H1 (cell line): ENCODE results near the gene MBNL1. TPM values are rescaled to one million over a fixed set of nuclear protein-coding genes. Genes with fewer than 3 reads are reported as not detected.

ENCODE experiments used
- CTCF ChIA-PET: fragments of 300-600 bp; sonication (Branson Sonifier 250); formaldehyde crosslinking; loops from one replicate; lab custom pipeline; 2021; ENCODE audit not compliant: partially characterized antibody; lab: Charles Lee
- POLR2A ChIA-PET: fragments of 300-600 bp; sonication (Branson Sonifier 250); formaldehyde crosslinking; loops from one replicate; lab custom pipeline; 2021; ENCODE audit warnings: inconsistent platforms; ENCODE audit not compliant: partially characterized antibody; lab: Charles Lee
- DNase-seq, 2 experiments: peaks; one replicate each; pipeline versions ENCODE4 v3.0.0 to v3.0.0-alpha.2; 2010 to 2022; ENCODE audit warnings: low spot score in 2 of 2, low read depth in 1 of 2, mixed read lengths in 1 of 2
- FAIRE-seq: peaks from 2 replicates; lab custom pipeline; 2011; peaks lifted over from hg19 to GRCh38; lab: Jason Lieb, UNC
- H2AFZ ChIP-seq: 2 replicates; pipeline ENCODE4 v1.8.1; 2012; ENCODE audit warnings: low read length, inconsistent platforms
- H2AK5ac ChIP-seq: 2 replicates; pipeline ENCODE4 v1.6.1; 2013; ENCODE audit warnings: low read depth, low read length
- H2BK120ac ChIP-seq: replicated peaks from 2 replicates; pipeline ENCODE3; 2013; ENCODE audit warnings: low read depth, low read length, inconsistent platforms
- H2BK12ac ChIP-seq: 2 replicates; pipeline ENCODE4 v1.6.1; 2013; ENCODE audit warnings: low read depth, low read length
- H2BK15ac ChIP-seq: 2 replicates; pipeline ENCODE4 v1.6.1; 2013; ENCODE audit warnings: low read length
- H2BK20ac ChIP-seq: 2 replicates; pipeline ENCODE4 v1.6.1; 2013; ENCODE audit warnings: low read length
- H2BK5ac ChIP-seq: 2 replicates; pipeline ENCODE4 v1.6.1; 2013; ENCODE audit warnings: low read depth, low read length
- H3K14ac ChIP-seq: 2 replicates; pipeline ENCODE4 v1.6.1; 2013; ENCODE audit warnings: inconsistent platforms; ENCODE audit not compliant: insufficient read length
- H3K18ac ChIP-seq: 2 replicates; pipeline ENCODE4 v1.6.1; 2013; ENCODE audit warnings: low read length; ENCODE audit errors: extremely low read depth
- H3K23ac ChIP-seq: 2 replicates; pipeline ENCODE4 v1.6.1; 2013; ENCODE audit warnings: inconsistent platforms; ENCODE audit not compliant: insufficient read length
- H3K23me2 ChIP-seq: 2 replicates; pipeline ENCODE4 v1.6.1; 2013; ENCODE audit warnings: low read depth, low read length
- H3K27ac ChIP-seq: 2 replicates; pipeline ENCODE4 v1.6.1; 2011; ENCODE audit warnings: low read depth, low read length, inconsistent platforms
- H3K27me3 ChIP-seq, 4 experiments: replicated peaks in 1 of 4; 1 replicate in 1 of 4; 2 replicates in 3 of 4; pipeline versions ENCODE4 v1.6.1 to v1.8.1; 2011 to 2013; ENCODE audit warnings: low read length in 3 of 4, mild to moderate bottlenecking in 3 of 4, inconsistent platforms in 2 of 4, mixed read lengths in 2 of 4, moderate library complexity in 1 of 4; ENCODE audit not compliant: control insufficient read depth in 3 of 4, insufficient read depth in 3 of 4; ENCODE audit errors: extremely low read depth in 1 of 4
- H3K36me3 ChIP-seq, 4 experiments: 2 replicates each; pipeline versions ENCODE4 v1.6.1 to v1.8.1; 2011 to 2013; ENCODE audit warnings: mild to moderate bottlenecking in 4 of 4, low read length in 3 of 4, moderate library complexity in 2 of 4, control low read depth in 1 of 4, inconsistent platforms in 1 of 4; ENCODE audit not compliant: insufficient read depth in 4 of 4, control insufficient read depth in 2 of 4
- H3K4ac ChIP-seq: replicated peaks from 2 replicates; pipeline ENCODE3; 2013; ENCODE audit warnings: low read length, low read depth, mixed read lengths, inconsistent platforms; ENCODE audit not compliant: insufficient read length
- H3K4me1 ChIP-seq, 4 experiments: replicated peaks in 1 of 4; 1 replicate in 1 of 4; 2 replicates in 3 of 4; pipeline versions ENCODE4 v1.6.1 to v1.8.1; 2011 to 2013; ENCODE audit warnings: low read length in 3 of 4, inconsistent platforms in 2 of 4, mixed read lengths in 1 of 4; ENCODE audit not compliant: insufficient read depth in 4 of 4, control insufficient read depth in 3 of 4
- H3K4me2 ChIP-seq, 2 experiments: 2 replicates each; pipeline versions ENCODE4 v1.6.1 to v1.8.1; 2011 to 2013; ENCODE audit warnings: low read depth in 2 of 2, low read length in 2 of 2, control low read depth in 1 of 2, inconsistent platforms in 1 of 2, mild to moderate bottlenecking in 1 of 2; ENCODE audit not compliant: insufficient read depth in 1 of 2
- H3K4me3 ChIP-seq, 4 experiments: fragments of 200-600, 300-600 bp in 1 of 4; sonication (generic), shearing (Covaris generic), sonication (Bioruptor Twin) in 1 of 4; 2 replicates each; pipeline versions ENCODE4 v1.5.1 to v1.8.1; 2011 to 2016; ENCODE audit warnings: low read length in 4 of 4, low read depth in 3 of 4, control low read depth in 2 of 4, inconsistent platforms in 2 of 4, mild to moderate bottlenecking in 2 of 4, mixed read lengths in 1 of 4, moderate library complexity in 1 of 4; ENCODE audit not compliant: insufficient read depth in 2 of 4; ENCODE audit errors: extremely low read depth in 1 of 4
- H3K56ac ChIP-seq: replicated peaks from 2 replicates; pipeline ENCODE3; 2013; ENCODE audit warnings: low read depth, mild to moderate bottlenecking, mixed read lengths, low read length, inconsistent platforms; ENCODE audit not compliant: insufficient read length
- H3K79me1 ChIP-seq: 2 replicates; pipeline ENCODE4 v1.6.1; 2013; ENCODE audit warnings: low read depth, low read length, control low read depth
- H3K79me2 ChIP-seq, 2 experiments: 2 replicates each; pipeline versions ENCODE4 v1.6.1 to v1.8.1; 2012 to 2013; ENCODE audit warnings: low read length in 2 of 2, mild to moderate bottlenecking in 2 of 2, inconsistent platforms in 1 of 2; ENCODE audit not compliant: insufficient read depth in 2 of 2, control insufficient read depth in 1 of 2
- H3K9ac ChIP-seq, 4 experiments: replicated peaks in 1 of 4; 1 replicate in 1 of 4; 2 replicates in 3 of 4; pipeline versions ENCODE4 v1.6.1 to v1.8.1; 2011 to 2013; ENCODE audit warnings: low read depth in 3 of 4, low read length in 3 of 4, control low read depth in 2 of 4, mild to moderate bottlenecking in 2 of 4, moderate library complexity in 2 of 4, inconsistent platforms in 1 of 4; ENCODE audit errors: extremely low read depth in 1 of 4
- H3K9me3 ChIP-seq, 2 experiments: 2 replicates each; pipeline versions ENCODE4 v1.6.1 to v1.8.1; 2012 to 2013; ENCODE audit warnings: mild to moderate bottlenecking in 2 of 2, moderate library complexity in 2 of 2, control low read depth in 1 of 2, inconsistent platforms in 1 of 2, low read depth in 1 of 2, low read length in 1 of 2, mixed read lengths in 1 of 2; ENCODE audit not compliant: insufficient read depth in 2 of 2
- H4K20me1 ChIP-seq, 2 experiments: replicated peaks in 1 of 2; 2 replicates each; pipeline versions ENCODE3 to v1.8.1; 2011 to 2013; ENCODE audit warnings: inconsistent platforms in 2 of 2, low read length in 2 of 2, mild to moderate bottlenecking in 1 of 2; ENCODE audit not compliant: insufficient read depth in 2 of 2, control insufficient read depth in 1 of 2
- H4K5ac ChIP-seq: 2 replicates; pipeline ENCODE4 v1.6.1; 2013; ENCODE audit warnings: low read length, low read depth, mixed read lengths, inconsistent platforms; ENCODE audit not compliant: insufficient read length
- H4K8ac ChIP-seq: 2 replicates; pipeline ENCODE4 v1.8.0; 2013; ENCODE audit warnings: mild to moderate bottlenecking, moderate library complexity, low read length, inconsistent platforms; ENCODE audit not compliant: insufficient read depth; ENCODE audit errors: extremely low read depth
- H4K91ac ChIP-seq: replicated peaks from 2 replicates; pipeline ENCODE3; 2013; ENCODE audit warnings: low read length, mixed read lengths, inconsistent platforms; ENCODE audit not compliant: insufficient read length
- ASH2L ChIP-seq: fragments of 200-600, 300-600 bp; sonication (generic); IDR thresholded peaks from one replicate; pipeline ENCODE4 v1.7.1; 2017; ENCODE audit warnings: low read length
- ZNF274 ChIP-seq: IDR thresholded peaks from 2 replicates; pipeline ENCODE4 v1.7.0; 2012; ENCODE audit warnings: low read length, borderline replicate concordance; ENCODE audit errors: extremely low read depth
- WGBS, 2 experiments: shearing (Covaris generic) in 1 of 2; methylation state at CpG; one replicate each; pipeline versions ENCODE4 v1.1.6 to v1.1.7; 2013 to 2015; ENCODE audit warnings: low lambda C conversion rate in 2 of 2, mixed read lengths in 2 of 2, inconsistent platforms in 1 of 2, low coverage in 1 of 2, missing lambda C conversion rate in 1 of 2; ENCODE audit not compliant: insufficient replicate concordance in 2 of 2, insufficient coverage in 1 of 2, insufficient read length in 1 of 2; ENCODE audit errors: extremely low coverage in 1 of 2, missing lambda C conversion rate in 1 of 2; 5-methylcytosine and 5-hydroxymethylcytosine counted together
- polyA plus RNA-seq, 7 experiments: library from polyadenylated mRNA; depleted of rRNA in 3 of 7; stranded (reverse) in 5 of 7; unstranded in 2 of 7; fragments of >200 nt in 5 of 7; fragments of 200-250 nt in 2 of 7; gene quantifications; 1 replicate in 5 of 7; 2 replicates in 1 of 7; 4 replicates in 1 of 7; pipeline versions ENCODE4 v1.2.1 to v1.2.3, GENCODE V29; 2011 to 2013; ENCODE audit warnings: missing spikeins in 2 of 7, mixed read lengths in 2 of 7
- total RNA-seq: library from RNA; stranded (reverse); fragmentation: NEBNext Ultra II Directional; extraction: Animal tissue kit (Norgen Biotek cat#: 25700); gene quantifications from 2 replicates; pipeline ENCODE4 v1.2.1, GENCODE V29; 2021

The MBNL1 gene
- total and polyA plus RNA-seq, 2 of the 8 experiments (the other 6 are each of a cell fraction or from before 2014, with no cell fraction given): 5.0 to 16.4 TPM

DNA sequence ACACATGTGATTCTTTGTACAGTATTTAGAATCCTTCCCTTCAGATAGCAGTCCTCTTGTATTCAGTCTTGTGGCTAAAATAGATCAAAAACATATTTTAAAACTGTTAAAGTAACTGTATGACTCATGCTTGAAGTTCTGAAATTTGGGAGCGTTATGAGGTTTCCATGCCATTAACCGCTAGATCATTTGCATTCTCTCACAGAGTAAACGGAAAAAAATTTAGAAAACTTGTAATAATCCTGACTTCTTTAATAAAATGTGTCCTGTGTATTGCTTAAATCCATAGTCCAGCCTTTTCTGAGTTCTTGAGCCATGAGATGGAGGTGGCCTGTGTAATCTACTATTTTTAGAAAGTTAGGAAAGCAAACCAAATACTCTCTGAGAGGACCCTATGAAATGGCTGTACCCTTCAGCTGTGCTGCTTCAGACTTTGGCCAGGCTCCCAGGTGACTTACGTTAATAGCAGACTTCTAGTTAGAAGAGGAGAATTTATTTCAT, 33.8 kb downstream of the MBNL1 start:
- Histone ChIP-seq H4K91ac (no peak overlapping the region), H3K36me3 (no peaks in the 10 kb centered on the region; a peak in 1 of 8 replicates), H3K4me1 (peaks cover 4 to 22% (median 16%) of the 10 kb centered on the region in 4 experiments), H3K9me3 (no peaks in the 10 kb centered on the region), H3K14ac (no peak overlapping the region), H4K20me1 (no peaks in the 10 kb centered on the region), H3K23me2 (no peaks in the 10 kb centered on the region), H3K79me2 (peaks cover 0 to 22% of the 10 kb centered on the region in 2 experiments; a peak in 1 of 4 replicates), H4K5ac (no peak overlapping the region), H2AK5ac (no peak overlapping the region), H4K8ac (no peak overlapping the region), H3K4me2 (no peak overlapping the region), H3K4me3 (no peak overlapping the region), H3K56ac (no peak overlapping the region), H2AFZ (no peak overlapping the region), H3K9ac (no peak overlapping the region), H3K27ac (no peak overlapping the region), H2BK5ac (no peak overlapping the region), H2BK120ac (no peak overlapping the region), H2BK15ac (no peak overlapping the region), H3K4ac (no peak overlapping the region), H2BK20ac (no peak overlapping the region), H3K79me1 (no peaks in the 10 kb centered on the region), H3K23ac (no peak overlapping the region), H3K27me3 (no peaks in the 10 kb centered on the region), H3K18ac (no peak overlapping the region), H2BK12ac (no peak overlapping the region)
- no peak for TF ChIP-seq ZNF274
- no peak for TF ChIP-seq ASH2L
- CTCF ChIA-PET: no interaction called here
- FAIRE-seq (no peak), DNase-seq (no peak)
- POLR2A ChIA-PET: interaction anchor here (0.6 kb wide), 1 partner anchor 128 kb away, joined by 3 read pairs; no protein-coding TSS in a partner anchor
- WGBS, 2 experiments: 78% methylated on average over 4 of the region's 4 CpGs; no CpG with 5 or more reads in 1 of the 2 experiments
